ENCODE data around the gene NCS1. TPM values are rescaled to one million over a fixed set of nuclear protein-coding genes. Genes with fewer than 3 reads are reported as not detected.

Gene NCS1
- total RNA-seq, 4 donors from 2014 or later, result 11.6 to 32.5 (median 24.3) TPM

DNA sequence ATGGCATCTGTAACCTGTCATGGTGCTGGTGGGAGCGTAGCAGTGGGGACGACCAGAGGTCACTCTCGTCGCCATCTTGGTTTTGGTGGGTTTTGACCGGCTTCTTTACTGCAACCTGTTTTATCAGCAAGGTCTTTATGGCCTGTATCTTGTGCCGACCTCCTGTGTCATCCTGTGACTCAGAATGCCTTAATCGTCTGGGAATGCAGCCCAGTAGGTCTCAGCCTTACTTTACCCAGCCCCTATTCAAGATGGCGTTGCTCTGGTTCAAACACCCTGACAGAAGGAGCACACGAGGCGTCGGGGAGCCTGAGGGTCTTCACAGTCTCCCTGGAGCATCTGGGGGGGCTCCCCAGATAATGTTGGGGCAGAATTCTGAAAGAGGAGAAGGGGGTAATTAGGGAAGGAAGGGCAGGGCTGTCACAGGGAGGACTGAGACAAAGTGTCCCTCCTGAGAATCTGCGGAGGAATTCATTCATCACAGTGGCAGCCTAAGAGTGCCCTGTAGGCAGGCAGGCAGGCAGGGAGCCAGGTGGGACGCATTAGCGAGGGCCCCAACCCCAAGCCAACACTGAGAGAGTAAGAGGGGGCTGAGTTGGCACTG is 21.3 kb upstream of the NCS1 start:
- Histone ChIP-seq H3K4me3 (no peak overlapping the region), H3K36me3 (no peaks in the 10 kb centered on the region), H3K4me1 (peaks cover 3% of the 10 kb centered on the region), H3K27me3 (no peaks in the 10 kb centered on the region), H3K9me3 (no peaks in the 10 kb centered on the region), H3K27ac (no peak overlapping the region)
- WGBS, result 76% methylated on average over 14 of the region's 14 CpGs
- DNase-seq (ENCODE audit: low spot score in 2 of 2), result no peak
- TF ChIP-seq, protein P1, sequence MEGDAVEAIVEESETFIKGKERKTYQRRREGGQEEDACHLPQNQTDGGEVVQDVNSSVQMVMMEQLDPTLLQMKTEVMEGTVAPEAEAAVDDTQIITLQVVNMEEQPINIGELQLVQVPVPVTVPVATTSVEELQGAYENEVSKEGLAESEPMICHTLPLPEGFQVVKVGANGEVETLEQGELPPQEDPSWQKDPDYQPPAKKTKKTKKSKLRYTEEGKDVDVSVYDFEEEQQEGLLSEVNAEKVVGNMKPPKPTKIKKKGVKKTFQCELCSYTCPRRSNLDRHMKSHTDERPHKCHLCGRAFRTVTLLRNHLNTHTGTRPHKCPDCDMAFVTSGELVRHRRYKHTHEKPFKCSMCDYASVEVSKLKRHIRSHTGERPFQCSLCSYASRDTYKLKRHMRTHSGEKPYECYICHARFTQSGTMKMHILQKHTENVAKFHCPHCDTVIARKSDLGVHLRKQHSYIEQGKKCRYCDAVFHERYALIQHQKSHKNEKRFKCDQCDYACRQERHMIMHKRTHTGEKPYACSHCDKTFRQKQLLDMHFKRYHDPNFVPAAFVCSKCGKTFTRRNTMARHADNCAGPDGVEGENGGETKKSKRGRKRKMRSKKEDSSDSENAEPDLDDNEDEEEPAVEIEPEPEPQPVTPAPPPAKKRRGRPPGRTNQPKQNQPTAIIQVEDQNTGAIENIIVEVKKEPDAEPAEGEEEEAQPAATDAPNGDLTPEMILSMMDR (IDR thresholded peaks at IDR 0.05), result no peak
- TF ChIP-seq EP300 (IDR thresholded peaks at IDR 0.05) (no peak), POLR2AphosphoS5 (IDR thresholded peaks at IDR 0.05) (no peak), POLR2A (IDR thresholded peaks at IDR 0.05) (no peak)

DNA sequence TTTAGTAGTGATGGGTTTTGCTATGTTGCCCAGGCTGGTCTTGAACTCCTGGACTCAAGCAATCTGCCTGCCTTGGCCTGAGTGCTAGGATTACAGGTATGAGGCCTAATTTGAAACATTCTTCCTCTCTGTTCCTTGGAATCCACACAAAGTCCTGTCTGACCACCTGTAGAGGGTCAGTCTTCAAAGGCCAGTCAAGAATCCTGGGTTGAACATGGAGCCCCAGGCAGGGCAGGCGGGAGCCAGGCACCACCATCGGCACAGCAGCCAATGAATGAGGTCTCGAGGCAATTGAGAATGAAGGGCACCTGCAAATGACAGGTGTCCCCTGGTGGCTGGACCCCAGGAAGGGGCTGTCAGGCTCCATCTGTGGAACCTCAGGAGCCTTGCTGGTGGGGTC is 17.4 kb upstream of the NCS1 start:
- H3K36me3 ChIP-seq, result no peaks in the 10 kb centered on the region
- H3K27me3 ChIP-seq, result no peaks in the 10 kb centered on the region
- no peak overlapping the region for H3K4me3 ChIP-seq
- peaks cover 3% of the 10 kb centered on the region for H3K4me1 ChIP-seq
- TF ChIP-seq, protein P1 (IDR thresholded peaks at IDR 0.05), result no peak
- no peak for TF ChIP-seq POLR2A (IDR thresholded peaks at IDR 0.05)
- TF ChIP-seq POLR2AphosphoS5 (IDR thresholded peaks at IDR 0.05), result no peak
- no peak for TF ChIP-seq EP300 (IDR thresholded peaks at IDR 0.05)
- DNase-seq (ENCODE audit: low spot score in 2 of 2), result no peak
- no peaks in the 10 kb centered on the region for H3K9me3 ChIP-seq
- H3K27ac ChIP-seq, result no peak overlapping the region
- 96% methylated on average over 3 of the region's 3 CpGs for WGBS

DNA sequence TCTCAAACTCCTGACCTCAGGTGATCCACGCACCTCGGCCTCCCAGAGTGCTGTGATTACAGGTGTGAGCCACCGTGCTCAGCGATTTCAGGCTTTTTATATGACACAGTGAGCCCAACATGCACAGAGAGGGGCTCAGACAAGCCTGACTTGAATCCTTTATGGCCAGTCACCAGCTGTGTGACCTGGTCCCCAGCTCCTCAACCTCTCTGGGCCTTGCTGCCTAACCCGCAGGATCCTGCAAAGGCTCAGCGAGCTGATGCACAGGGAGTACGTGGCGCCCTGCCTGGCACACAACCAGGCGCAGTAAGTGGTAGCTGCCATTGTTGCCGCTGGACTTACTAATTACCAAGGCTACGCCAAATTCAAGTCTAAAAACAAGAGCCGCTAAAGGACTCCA is 16.6 kb upstream of the NCS1 start:
- Histone ChIP-seq H3K9me3 (no peaks in the 10 kb centered on the region), H3K36me3 (no peaks in the 10 kb centered on the region), H3K27ac (no peak overlapping the region), H3K27me3 (no peaks in the 10 kb centered on the region), H3K4me1 (peaks cover under 1% of the 10 kb centered on the region), H3K4me3 (no peak overlapping the region)
- no peak for DNase-seq (ENCODE audit: low spot score in 2 of 2)
- 85% methylated on average over 12 of the region's 12 CpGs for whole genome bisulfite sequencing
- TF ChIP-seq POLR2AphosphoS5 (IDR thresholded peaks at IDR 0.05) (no peak), EP300 (IDR thresholded peaks at IDR 0.05) (no peak), POLR2A (IDR thresholded peaks at IDR 0.05) (no peak)
- TF ChIP-seq, protein P1 (IDR thresholded peaks at IDR 0.05), result no peak

DNA sequence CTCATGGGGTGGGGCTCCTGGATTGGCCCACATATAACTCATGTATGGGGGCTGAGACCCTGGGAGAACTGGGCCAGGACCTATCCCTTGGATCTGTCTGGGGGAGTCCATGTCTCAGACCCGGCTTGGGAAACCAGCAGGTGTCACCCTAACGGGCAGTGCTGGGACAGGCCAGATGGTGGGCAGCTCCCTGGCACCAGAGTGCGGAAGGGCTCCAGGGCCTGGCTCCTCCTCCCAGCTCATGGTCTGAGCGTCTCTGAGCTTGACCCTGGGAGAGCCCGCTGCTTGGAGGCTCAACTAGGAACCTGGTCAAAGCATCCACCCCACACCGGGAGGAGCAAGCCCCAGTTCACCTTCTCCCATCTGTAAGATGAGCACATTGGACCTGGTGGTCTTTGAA is 15.5 kb upstream of the NCS1 start:
- Histone ChIP-seq H3K27ac (no peak overlapping the region), H3K4me3 (no peak overlapping the region), H3K9me3 (no peaks in the 10 kb centered on the region), H3K36me3 (no peaks in the 10 kb centered on the region), H3K4me1 (no peaks in the 10 kb centered on the region), H3K27me3 (no peaks in the 10 kb centered on the region)
- WGBS, result 80% methylated on average over 1 of the region's 6 CpGs
- TF ChIP-seq POLR2A (IDR thresholded peaks at IDR 0.05), result no peak
- no peak for TF ChIP-seq EP300 (IDR thresholded peaks at IDR 0.05)
- TF ChIP-seq, protein P1 (IDR thresholded peaks at IDR 0.05), result no peak
- no peak for TF ChIP-seq POLR2AphosphoS5 (IDR thresholded peaks at IDR 0.05)
- DNase-seq (ENCODE audit: low spot score in 2 of 2), result no peak

DNA sequence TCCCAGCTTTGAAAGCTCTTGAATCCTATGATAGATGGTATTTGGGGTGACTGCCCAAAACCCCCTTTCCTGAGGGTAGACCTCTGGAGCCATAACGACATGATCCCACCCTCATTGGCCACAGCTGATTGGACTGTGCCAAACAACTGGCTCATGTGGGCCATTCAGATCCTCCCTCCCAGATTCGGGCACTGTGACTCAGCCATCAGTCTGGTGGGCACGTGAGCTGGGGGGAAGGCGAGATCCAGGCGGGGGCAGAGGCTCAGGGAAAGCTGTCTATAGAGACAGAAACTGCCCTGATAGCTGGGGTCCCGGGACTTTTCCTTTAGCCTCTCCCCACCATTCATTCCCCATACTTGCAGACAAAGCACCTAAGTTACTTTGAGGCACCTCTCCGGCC is 15.1 kb upstream of the NCS1 start:
- Histone ChIP-seq H3K4me1 (no peaks in the 10 kb centered on the region), H3K4me3 (no peak overlapping the region), H3K27me3 (no peaks in the 10 kb centered on the region), H3K9me3 (no peaks in the 10 kb centered on the region), H3K36me3 (no peaks in the 10 kb centered on the region), H3K27ac (no peak overlapping the region)
- TF ChIP-seq POLR2AphosphoS5 (IDR thresholded peaks at IDR 0.05), result no peak
- TF ChIP-seq EP300 (IDR thresholded peaks at IDR 0.05), result no peak
- TF ChIP-seq POLR2A (IDR thresholded peaks at IDR 0.05), result no peak
- TF ChIP-seq, protein P1 (IDR thresholded peaks at IDR 0.05), result no peak
- DNase-seq (ENCODE audit: low spot score in 2 of 2), result no peak
- WGBS, result 66% methylated on average over 7 of the region's 7 CpGs
